HT-29 (cell line): ENCODE data around the gene TM2D3. TPM values are rescaled to one million over a fixed set of nuclear protein-coding genes. Genes with fewer than 3 reads are reported as not detected.

Experiments
- DNase-seq: peaks from one replicate; pipeline ENCODE4 v3.0.0-alpha.2; 2015; ENCODE audit warnings: low spot score
- small RNA-seq: library from RNA; depleted of rRNA; stranded (forward); fragments of <200 nt; gene quantifications from one replicate; pipeline ENCODE3, GENCODE V24; 2014
- total RNA-seq: library from RNA; depleted of rRNA; stranded (reverse); fragments of >200 nt; shearing (Covaris generic); gene quantifications from 2 replicates; pipeline ENCODE4 v1.2.3, GENCODE V29; 2014; rRNA removed

TM2D3 gene
- total RNA-seq, 1 experiment from 2014 or later, result 23.9 TPM

DNA sequence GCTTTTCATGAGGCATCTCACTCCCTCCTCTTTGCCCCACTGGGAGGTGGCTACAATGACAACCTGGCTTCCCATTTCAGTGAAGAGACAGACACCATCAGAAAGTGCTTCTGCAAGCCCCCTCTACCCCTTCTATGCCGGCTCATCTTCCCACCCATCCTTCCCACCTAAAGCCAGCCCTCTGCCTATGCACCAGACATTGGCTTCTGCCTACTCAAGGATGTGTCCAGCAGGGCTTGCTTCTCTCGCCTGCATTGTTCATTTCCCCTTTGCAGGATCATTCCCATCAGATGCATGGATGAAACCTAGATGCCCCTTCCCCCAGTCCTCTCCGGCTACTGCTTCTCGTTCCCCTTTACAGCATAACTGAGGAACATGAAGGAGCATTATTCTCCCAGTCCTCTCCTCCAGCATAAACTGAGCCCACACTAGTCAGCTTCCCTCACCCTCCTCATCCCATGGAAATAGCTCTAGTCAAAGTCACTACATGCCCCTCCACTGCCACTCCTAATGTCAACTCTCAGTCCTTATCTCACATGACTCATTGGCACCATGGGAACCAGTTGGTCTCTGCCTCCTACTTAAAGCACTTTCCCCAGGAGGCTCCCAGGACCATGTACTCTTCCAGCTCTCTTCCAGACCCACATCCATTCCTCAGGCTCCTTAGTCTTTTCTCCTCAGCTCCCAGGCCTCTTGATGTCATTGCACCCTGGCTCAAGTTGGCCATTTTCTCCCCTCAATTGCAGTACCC lies 47.9 kb downstream of the TM2D3 start:
- DNase-seq, result peak; percentile 17

DNA sequence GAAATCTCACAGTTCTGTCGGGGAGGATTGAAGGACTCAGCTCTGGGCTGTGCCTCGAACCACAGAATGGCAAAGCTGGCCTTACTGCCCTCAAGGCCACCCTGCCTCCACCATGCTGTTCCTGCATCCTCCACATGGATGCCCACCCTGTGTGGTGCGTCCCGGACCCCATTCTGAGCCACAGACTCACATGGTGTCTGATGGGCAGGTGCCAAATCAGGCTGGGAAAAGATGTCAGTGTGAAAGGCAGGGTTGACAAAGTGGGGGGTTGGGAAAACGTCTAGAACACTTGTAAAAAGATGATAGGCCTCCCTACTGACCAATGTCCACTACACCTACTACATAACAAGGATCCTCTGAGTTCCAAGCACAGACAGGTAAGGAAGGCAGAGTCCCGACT lies 49.4 kb downstream of the TM2D3 start:
- DNase-seq, result no peak

DNA sequence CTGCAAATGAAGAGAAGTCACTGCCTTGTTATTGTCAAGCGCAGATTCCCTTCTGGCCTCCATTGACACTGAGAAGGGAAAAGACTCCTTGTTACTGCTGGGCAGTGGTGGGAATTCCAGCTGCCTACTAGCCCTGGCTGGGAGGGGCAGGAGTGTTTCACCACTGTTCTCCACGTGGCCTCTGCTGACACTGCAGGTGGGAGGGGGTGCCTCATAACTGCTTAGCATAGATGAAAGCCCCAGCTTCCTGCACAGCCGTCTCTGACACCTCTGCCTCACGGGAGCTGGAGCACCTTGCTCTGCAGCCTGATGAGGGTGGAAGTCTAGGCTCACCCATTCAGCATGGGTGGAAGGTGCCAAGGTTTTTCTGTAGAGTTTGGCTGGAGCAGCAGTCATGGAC lies 52.1 kb downstream of the TM2D3 start:
- no peak for DNase-seq

DNA sequence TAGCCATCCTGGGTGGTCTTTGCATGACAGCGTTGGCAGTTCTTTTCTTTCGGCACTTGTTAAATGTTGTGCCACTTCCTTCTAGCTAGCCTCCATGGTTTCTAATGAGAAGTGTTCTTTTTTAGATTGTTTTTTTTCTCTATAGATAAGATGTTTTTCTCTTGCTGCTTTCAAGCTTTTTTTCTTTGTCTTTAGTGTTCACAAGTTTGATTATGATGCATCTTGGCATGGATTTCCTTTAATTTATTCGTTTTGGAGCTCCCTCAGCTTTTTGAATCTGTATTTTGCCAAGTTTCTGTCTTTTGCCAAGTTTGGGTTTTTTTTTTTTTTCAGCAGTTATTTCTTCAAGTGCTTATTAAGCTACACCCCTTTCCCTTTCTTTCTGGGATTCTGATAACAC lies 53.1 kb downstream of the TM2D3 start:
- DNase-seq, result no peak

DNA sequence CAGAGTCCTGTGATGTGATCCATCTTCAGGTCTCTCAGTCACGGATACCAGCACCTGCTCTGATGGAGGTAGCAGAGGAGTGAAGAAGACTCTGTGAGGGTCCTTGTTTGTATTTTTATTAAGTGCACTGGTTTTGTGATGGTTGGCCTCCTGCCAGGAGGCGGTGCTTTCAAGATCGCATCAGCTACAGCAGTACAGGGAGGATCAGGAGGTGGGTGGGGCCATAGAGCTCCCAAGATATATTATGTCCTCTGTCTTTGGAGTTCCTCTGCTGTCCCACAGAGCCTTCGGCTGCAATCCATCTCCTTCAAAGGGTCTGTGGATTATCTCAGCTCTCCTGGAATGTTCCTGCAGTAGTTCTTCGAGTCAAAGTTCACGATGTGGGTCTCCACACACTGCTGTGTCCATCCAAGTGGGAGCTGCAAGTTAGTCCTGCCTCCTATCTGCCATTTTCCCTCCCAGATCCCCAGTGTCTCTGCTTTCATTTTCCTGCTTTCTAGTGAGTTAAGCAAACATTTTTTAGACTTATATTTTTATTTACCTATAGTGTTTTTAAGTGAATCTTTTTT lies 54.7 kb downstream of the TM2D3 start:
- no peak for DNase-seq

DNA sequence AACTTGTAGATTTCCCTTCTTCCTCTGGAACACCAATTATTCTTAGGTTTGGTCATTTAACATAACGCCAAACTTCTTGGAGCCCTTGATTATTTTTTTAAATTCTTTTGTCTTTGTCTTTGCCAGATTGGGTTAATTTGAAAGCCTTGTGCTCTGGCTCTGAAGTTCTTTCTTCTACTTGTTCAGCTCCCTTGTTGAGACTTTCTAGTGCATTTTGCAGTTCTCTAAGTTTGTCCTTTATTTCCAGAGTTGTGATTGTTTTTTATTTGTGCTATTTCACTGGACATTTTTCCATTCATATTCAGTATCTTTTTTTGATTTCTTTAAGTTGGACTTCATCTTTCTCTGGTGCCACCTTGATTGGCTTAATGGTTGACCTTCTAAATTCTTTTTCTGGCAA lies 55.5 kb downstream of the TM2D3 start:
- DNase-seq, result no peak

Small RNAs within 50 kb of the gene (small RNA-seq; reads per million reads assigned to genes)
- not detected for gene RNU6-807P

Other genes starting within 250 kb of the TM2D3 start
- 79.8 and 81.0 TPM in 2 replicates for gene PCSK6, start 162.7 kb downstream of the TM2D3 start, total RNA-seq
- gene TARS3, start 72.1 kb upstream of the TM2D3 start, total RNA-seq, result 5.7 and 5.8 TPM in 2 replicates
- not detected in 2 replicates for gene OR4F6, start 151.1 kb upstream of the TM2D3 start, total RNA-seq
- not detected in 2 replicates for gene OR4F15, start 159.8 kb upstream of the TM2D3 start, total RNA-seq